ENCODE data around the gene GJC2. TPM values are rescaled to one million over a fixed set of nuclear protein-coding genes. Genes with fewer than 3 reads are reported as not detected.
A peak's percentile ranks its signal among the peaks of the same experiment; 100 is the strongest.

GJC2 gene
- total RNA-seq, 4 donors from 2014 or later: 5.1 to 9.0 (median 7.0) TPM

GRCh38 chr1:228150461-228151179 lies 890 bp downstream of the GJC2 start:
- Histone ChIP-seq H3K27ac (peak overlapping the region; percentile 77 to 98 (median 90)), H3K4me3 (peak overlapping the region; percentile 26 to 52), H3K27me3 (no peaks in the 10 kb centered on the region), H3K4me1 (peaks cover 6 to 81% (median 45%) of the 10 kb centered on the region in 3 donors), H3K9me3 (no peaks in the 10 kb centered on the region), H3K36me3 (peaks cover 0 to 36% of the 10 kb centered on the region in 2 donors)
- no CpG with 5 or more reads among the region's 17 CpGs for WGBS, 2 donors (ENCODE audit: low coverage in 1 of 2)
- TF ChIP-seq POLR2AphosphoS5 (IDR thresholded peaks at IDR 0.05) (no peak), EP300 (IDR thresholded peaks at IDR 0.05) (no peak), POLR2A (IDR thresholded peaks at IDR 0.05) (no peak)
- TF ChIP-seq, protein P1, sequence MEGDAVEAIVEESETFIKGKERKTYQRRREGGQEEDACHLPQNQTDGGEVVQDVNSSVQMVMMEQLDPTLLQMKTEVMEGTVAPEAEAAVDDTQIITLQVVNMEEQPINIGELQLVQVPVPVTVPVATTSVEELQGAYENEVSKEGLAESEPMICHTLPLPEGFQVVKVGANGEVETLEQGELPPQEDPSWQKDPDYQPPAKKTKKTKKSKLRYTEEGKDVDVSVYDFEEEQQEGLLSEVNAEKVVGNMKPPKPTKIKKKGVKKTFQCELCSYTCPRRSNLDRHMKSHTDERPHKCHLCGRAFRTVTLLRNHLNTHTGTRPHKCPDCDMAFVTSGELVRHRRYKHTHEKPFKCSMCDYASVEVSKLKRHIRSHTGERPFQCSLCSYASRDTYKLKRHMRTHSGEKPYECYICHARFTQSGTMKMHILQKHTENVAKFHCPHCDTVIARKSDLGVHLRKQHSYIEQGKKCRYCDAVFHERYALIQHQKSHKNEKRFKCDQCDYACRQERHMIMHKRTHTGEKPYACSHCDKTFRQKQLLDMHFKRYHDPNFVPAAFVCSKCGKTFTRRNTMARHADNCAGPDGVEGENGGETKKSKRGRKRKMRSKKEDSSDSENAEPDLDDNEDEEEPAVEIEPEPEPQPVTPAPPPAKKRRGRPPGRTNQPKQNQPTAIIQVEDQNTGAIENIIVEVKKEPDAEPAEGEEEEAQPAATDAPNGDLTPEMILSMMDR (IDR thresholded peaks at IDR 0.05): no peak
- peak; percentile 76 for ATAC-seq

DNA sequence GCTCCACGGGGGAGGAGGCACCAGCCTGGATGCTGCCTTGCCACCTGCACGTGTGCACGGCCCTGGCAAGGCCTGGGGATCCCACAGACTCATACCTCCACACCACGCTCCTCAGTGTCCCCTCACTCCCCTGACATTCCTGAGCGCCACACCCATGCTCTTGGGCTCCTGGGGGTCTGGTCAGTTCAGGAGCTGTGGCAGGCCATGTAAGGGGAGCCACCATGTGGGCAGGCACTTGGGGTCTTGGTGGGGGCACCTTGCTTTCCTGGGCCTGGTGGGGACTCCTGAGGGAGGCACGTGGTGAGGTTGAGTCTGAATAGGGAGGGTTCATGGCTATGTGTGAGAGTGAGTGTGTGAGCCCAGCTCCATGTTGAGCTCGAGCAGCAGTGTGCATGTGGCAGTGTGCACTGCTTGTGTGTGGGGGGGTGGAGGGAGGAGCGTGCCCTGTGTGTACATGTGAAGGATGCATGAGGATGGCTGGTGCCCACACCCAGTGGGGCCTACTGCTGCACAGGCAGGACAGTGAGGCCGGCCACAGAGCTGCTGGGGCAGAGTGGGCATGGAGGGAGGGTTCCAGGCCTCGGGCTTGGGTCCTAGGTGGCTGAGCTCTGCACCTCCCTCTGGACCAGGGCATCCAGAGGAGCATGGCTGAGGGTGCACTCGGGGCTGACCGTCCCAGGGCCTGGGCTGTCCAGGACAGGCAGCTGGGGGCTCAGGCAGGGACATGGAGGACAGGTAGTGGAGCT lies 1.6 kb downstream of the GJC2 start:
- peaks cover 6 to 81% (median 45%) of the 10 kb centered on the region in 3 donors for H3K4me1 ChIP-seq
- no peak for TF ChIP-seq EP300 (IDR thresholded peaks at IDR 0.05)
- TF ChIP-seq POLR2A (IDR thresholded peaks at IDR 0.05): no peak
- TF ChIP-seq, protein P1 (IDR thresholded peaks at IDR 0.05): no peak
- TF ChIP-seq POLR2AphosphoS5 (IDR thresholded peaks at IDR 0.05): no peak
- WGBS, 2 donors (ENCODE audit: low coverage in 1 of 2): 45% methylated on average over 4 of the region's 12 CpGs; no CpG with 5 or more reads in 1 of the 2 donors
- peak overlapping the region; percentile 77 to 98 (median 90) for H3K27ac ChIP-seq
- peak overlapping the region in 1 of 2 donors; percentile 52 for H3K4me3 ChIP-seq
- peaks cover 0 to 28% of the 10 kb centered on the region in 2 donors for H3K36me3 ChIP-seq
- no peaks in the 10 kb centered on the region for H3K27me3 ChIP-seq
- H3K9me3 ChIP-seq: no peaks in the 10 kb centered on the region
- ATAC-seq: peak; percentile 2

DNA sequence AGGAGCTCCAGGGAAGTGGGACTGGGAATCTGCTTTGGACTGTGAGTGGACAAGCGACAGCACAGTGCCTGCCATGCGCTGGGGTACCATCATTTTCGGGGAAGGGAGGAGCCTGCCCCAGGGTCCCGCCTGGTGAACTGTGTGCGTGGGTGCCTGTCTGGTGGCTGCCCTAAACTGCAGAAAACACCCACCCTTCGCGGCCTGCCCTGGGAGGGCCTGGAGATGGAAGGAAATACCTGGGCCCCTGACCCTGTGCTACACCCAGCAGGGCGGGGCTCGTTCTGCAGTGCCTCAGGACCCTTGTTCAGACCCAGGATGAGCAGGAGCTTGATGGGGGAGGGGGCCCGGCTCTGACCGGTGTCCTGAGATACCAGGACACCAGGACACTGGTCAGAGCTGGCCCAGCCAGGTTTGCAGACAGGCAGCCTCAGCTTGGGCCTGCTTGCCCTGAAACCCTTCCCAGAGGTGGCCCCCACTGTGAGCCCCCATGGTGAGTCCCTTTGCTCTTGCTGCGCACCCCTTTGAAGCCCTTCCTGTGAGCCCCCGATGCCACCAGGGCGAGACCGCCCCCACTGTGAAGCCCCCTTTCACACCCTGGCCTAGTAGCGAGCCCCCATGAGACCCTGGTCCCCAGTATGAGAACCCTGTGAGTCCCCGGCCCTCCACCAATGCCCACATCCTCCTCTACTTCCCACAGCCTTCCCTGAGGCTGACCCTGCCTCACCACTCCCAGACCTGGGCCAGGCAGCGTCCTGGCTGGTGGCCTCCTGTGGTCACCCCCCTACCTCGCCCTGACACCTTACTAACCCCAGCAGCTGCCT lies 2.6 kb downstream of the GJC2 start:
- peak overlapping the region in 3 of 4 donors; percentile 88 to 98 (median 91) for H3K27ac ChIP-seq
- no peaks in the 10 kb centered on the region for H3K27me3 ChIP-seq
- TF ChIP-seq EP300 (IDR thresholded peaks at IDR 0.05) (no peak), POLR2AphosphoS5 (IDR thresholded peaks at IDR 0.05) (no peak), POLR2A (IDR thresholded peaks at IDR 0.05) (no peak)
- TF ChIP-seq, protein P1 (IDR thresholded peaks at IDR 0.05): no peak
- no peak for ATAC-seq
- peaks cover 6 to 77% (median 45%) of the 10 kb centered on the region in 3 donors for H3K4me1 ChIP-seq
- peaks cover 0 to 19% of the 10 kb centered on the region in 2 donors for H3K36me3 ChIP-seq
- H3K4me3 ChIP-seq: no peak overlapping the region
- WGBS, 2 donors (ENCODE audit: low coverage in 1 of 2): 77 to 81% methylated on average over 3 of the region's 19 CpGs
- no peaks in the 10 kb centered on the region for H3K9me3 ChIP-seq

DNA sequence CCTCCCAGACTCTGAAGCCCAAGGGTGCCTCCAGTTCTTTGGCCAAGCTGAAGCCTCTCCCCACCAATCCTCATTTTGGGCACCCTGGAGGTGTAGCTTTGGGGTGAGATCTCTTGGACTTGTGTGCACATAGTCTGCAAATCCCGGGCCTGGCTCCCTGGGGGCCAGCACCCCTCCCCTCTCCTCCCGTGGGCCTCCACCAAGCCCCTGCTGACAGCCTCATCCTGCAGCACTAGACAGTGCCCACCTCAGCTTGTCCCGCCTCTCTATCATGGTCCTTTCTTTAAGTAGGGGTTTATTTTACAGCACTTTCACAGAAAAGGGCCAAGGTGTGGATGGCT lies 3.2 kb downstream of the GJC2 start:
- peaks cover 0 to 13% of the 10 kb centered on the region in 2 donors for H3K36me3 ChIP-seq
- H3K4me3 ChIP-seq: no peak overlapping the region
- H3K27ac ChIP-seq: peak overlapping the region in 2 of 4 donors; percentile 22 to 88
- H3K9me3 ChIP-seq: no peaks in the 10 kb centered on the region
- TF ChIP-seq, protein P1 (IDR thresholded peaks at IDR 0.05): no peak
- TF ChIP-seq EP300 (IDR thresholded peaks at IDR 0.05): no peak
- no peak for TF ChIP-seq POLR2A (IDR thresholded peaks at IDR 0.05)
- TF ChIP-seq POLR2AphosphoS5 (IDR thresholded peaks at IDR 0.05): no peak
- peaks cover 6 to 71% (median 45%) of the 10 kb centered on the region in 3 donors for H3K4me1 ChIP-seq
- WGBS, 2 donors (ENCODE audit: low coverage in 1 of 2): 45% methylated on average over 3 of the region's 3 CpGs; no CpG with 5 or more reads in 1 of the 2 donors
- H3K27me3 ChIP-seq: no peaks in the 10 kb centered on the region
- ATAC-seq: no peak

All from gastroesophageal sphincter (tissue), 4 donors.